Tibial artery (tissue), 4 donors: ENCODE data around the gene CYP19A1.

ENCODE experiments used
- DNase-seq, 2 donors: peaks; one replicate each; pipeline ENCODE4 v3.0.0-alpha.2; 2019
- H3K27ac ChIP-seq, 2 donors: fragments of 200-600 bp; sonication (generic) in 1 of 2; 1 replicate in 1 of 2; 2 replicates in 1 of 2; pipeline ENCODE4 v1.5.1; 2018 to 2019; ENCODE audit warnings: mild to moderate bottlenecking in 1 of 2
- H3K27me3 ChIP-seq, 2 donors: fragments of 200-600 bp; sonication (generic) in 1 of 2; one replicate each; pipeline versions ENCODE4 v1.5.1 to v1.6.0; 2016 to 2019
- H3K36me3 ChIP-seq, 3 donors: fragments of 200-600 bp; sonication (generic) in 2 of 3; one replicate each; pipeline ENCODE4 v1.5.1; 2016 to 2019; ENCODE audit warnings: mild to moderate bottlenecking in 2 of 3
- H3K4me1 ChIP-seq, 4 donors: fragments of 200-600 bp; sonication (generic) in 2 of 4; 1 replicate in 3 of 4; 2 replicates in 1 of 4; pipeline ENCODE4 v1.5.1; 2016 to 2019
- H3K4me3 ChIP-seq, 2 donors: fragments of 200-600 bp; sonication (generic) in 1 of 2; 1 replicate in 1 of 2; 2 replicates in 1 of 2; pipeline ENCODE4 v1.5.1; 2018 to 2019; ENCODE audit warnings: mild to moderate bottlenecking in 2 of 2
- H3K9me3 ChIP-seq, 3 donors: fragments of 200-600 bp; sonication (generic) in 1 of 3; one replicate each; pipeline ENCODE4 v1.5.1; 2016 to 2019
- CTCF ChIP-seq, 2 experiments: fragments of 200-600 bp in 1 of 2; fragments of 450-650 bp in 1 of 2; IDR thresholded peaks; one replicate each; pipeline ENCODE4 v1.5.1; 2017 to 2019; ENCODE audit warnings: antibody characterized with exemption in 2 of 2, mild to moderate bottlenecking in 1 of 2, moderate library complexity in 1 of 2
- intact Hi-C: fragments of 100-400 bp; cut with DNase I; formaldehyde crosslinking; loops from one replicate; pipeline ENCODE4 v1.15.0; 2023; ENCODE audit warnings: low total_unique reads

CYP19A1 gene

DNA sequence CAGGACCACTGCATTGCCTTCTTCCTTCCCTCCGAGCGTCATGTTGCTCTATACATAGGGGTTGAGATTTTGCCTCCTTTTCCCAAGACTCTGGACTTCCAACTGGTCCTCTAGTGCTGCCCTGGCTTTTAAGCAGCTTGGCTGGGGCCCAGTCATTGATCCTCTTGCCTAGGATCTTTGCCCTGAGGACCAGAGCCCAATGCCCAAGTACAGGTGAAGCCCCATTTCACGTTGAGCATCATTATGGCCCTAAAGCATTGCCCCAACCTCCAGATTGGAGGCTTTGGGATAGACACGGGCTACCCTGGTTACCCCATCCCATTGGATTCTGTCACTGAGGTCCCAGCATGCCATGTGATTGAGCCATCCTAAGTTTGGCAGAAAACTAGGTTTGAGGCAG, 47.7 kb downstream of the CYP19A1 start:
- intact Hi-C loops, result no loop called here
- no peak overlapping the region for H3K27ac ChIP-seq
- H3K36me3 ChIP-seq, result no peaks in the 10 kb centered on the region
- no peaks in the 10 kb centered on the region for H3K27me3 ChIP-seq
- no peaks in the 10 kb centered on the region for H3K4me1 ChIP-seq
- H3K9me3 ChIP-seq, result no peaks in the 10 kb centered on the region
- no peak for TF ChIP-seq CTCF (IDR thresholded peaks at IDR 0.05)
- no peak for DNase-seq
- no peak overlapping the region for H3K4me3 ChIP-seq

- no peak for DNase-seq
- H3K27me3 ChIP-seq, result no peaks in the 10 kb centered on the region
- H3K36me3 ChIP-seq, result no peaks in the 10 kb centered on the region
- no peak overlapping the region for H3K4me3 ChIP-seq
- H3K4me1 ChIP-seq, result no peaks in the 10 kb centered on the region
- intact Hi-C loops, result no loop called here
- no peaks in the 10 kb centered on the region for H3K9me3 ChIP-seq
- no peak overlapping the region for H3K27ac ChIP-seq
- TF ChIP-seq CTCF (IDR thresholded peaks at IDR 0.05), result no peak
Measured at GRCh38 chr15:51289290-51289689, 49.1 kb downstream of the CYP19A1 start.

DNA sequence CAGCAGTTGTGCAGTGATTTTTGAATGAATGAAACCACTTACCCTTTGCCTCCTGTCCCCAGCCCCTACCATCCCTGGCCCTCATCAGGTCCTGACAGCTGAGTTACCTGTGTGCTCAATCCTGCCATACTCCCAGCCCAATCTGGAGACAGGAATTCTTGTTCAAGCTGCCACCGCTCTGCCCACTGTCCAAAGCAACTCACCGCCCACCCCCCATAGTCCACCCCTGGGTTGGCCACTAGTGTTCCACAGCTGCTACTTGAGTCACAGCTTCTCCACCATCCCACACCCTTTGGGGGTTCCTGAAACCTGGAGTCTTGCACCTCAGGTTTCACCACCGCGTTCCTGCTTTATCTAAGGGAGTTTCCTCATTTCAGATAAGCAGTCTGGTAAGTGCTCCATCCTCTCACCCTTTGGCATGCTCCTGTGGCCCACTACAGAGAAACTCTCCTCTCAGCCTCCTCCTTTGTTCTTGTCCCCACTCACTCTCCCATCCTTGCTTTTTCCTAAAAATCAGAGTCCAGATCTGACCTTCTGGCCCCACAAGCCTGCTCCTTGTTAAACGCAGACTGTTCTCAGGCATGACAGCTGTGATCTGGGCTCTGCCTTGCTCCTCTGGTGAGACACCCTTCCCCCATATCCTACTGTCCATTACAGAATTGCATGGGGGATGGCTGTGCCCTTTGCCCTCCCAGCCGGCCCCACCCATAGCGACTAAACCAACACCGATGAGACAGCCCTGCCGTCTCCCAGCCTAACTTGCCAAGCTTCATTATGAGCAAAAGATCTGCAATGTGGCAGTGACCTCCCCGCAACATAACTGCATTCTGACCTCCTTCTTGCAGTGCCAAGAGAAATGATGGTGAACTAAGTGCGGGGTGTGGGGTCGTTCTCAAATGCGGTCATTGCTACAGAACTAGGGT, 50.0 kb downstream of the CYP19A1 start:
- no peaks in the 10 kb centered on the region for H3K4me1 ChIP-seq
- no peaks in the 10 kb centered on the region for H3K27me3 ChIP-seq
- no peak for TF ChIP-seq CTCF (IDR thresholded peaks at IDR 0.05)
- no peaks in the 10 kb centered on the region for H3K36me3 ChIP-seq
- no peak for DNase-seq
- intact Hi-C loops, result no loop called here
- H3K4me3 ChIP-seq, result no peak overlapping the region
- H3K27ac ChIP-seq, result no peak overlapping the region
- no peaks in the 10 kb centered on the region for H3K9me3 ChIP-seq

DNA sequence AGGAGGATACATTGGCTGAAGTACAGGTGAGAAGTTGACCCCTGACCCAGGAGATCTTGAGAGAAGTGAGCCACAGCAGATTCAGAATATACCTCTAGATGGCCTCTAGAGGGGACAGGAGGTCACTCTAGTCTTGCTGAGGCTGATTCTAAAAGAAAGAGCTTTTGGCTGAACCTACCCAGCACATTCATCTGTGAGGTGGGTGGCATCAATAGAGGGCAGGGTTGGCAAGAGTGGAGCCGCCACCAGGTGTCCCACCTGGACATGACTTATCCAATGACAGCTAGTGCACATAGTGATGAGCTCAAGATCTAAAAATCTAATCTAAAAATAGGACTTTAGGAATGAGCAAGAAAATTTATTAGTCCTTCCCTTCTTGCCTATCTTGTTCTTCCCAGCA, 51.6 kb downstream of the CYP19A1 start:
- no peak for TF ChIP-seq CTCF (IDR thresholded peaks at IDR 0.05)
- Histone ChIP-seq H3K27ac (no peak overlapping the region), H3K36me3 (no peaks in the 10 kb centered on the region), H3K4me1 (peaks cover 0 to 8% (median 3%) of the 10 kb centered on the region in 4 donors), H3K4me3 (no peak overlapping the region), H3K27me3 (no peaks in the 10 kb centered on the region), H3K9me3 (no peaks in the 10 kb centered on the region)
- intact Hi-C loops, result no loop called here
- DNase-seq, result no peak

DNA sequence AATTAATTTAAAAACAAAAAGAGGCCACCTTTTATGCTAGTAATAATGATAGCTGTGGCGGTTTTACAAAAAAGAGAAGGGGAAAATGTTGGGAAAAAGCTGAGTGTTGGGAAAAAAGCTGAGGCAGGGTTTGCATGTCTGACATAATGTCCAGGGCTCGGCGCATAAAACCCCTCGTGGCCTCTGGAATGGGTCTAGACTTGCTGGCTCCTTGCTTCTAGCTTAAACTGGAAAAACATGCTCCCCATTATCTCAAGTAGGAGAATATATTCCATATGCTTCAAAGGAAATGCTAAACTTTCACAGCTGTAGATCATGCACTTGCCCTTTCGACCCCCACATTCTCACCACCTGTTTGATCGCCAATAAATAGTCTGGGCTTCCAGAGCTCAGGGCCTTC, 53.0 kb downstream of the CYP19A1 start:
- H3K4me1 ChIP-seq, result peaks cover 0 to 20% (median 7%) of the 10 kb centered on the region in 4 donors
- H3K27me3 ChIP-seq, result no peaks in the 10 kb centered on the region
- no peak for DNase-seq
- intact Hi-C loops, result no loop called here
- no peak for TF ChIP-seq CTCF (IDR thresholded peaks at IDR 0.05)
- H3K9me3 ChIP-seq, result no peaks in the 10 kb centered on the region
- H3K36me3 ChIP-seq, result no peaks in the 10 kb centered on the region
- H3K27ac ChIP-seq, result no peak overlapping the region
- no peak overlapping the region for H3K4me3 ChIP-seq
